NCI-H526 treated with DMSO at 0.1 percent for 48 hours (cell line): Measurements from ENCODE around the gene PGM2.
A peak's percentile ranks its signal among the peaks of the same experiment; 100 is the strongest.
"Not testable (repeated sequence)": the region's sequence is repeated elsewhere in the genome, so short reads cannot be mapped to it uniquely, and the experiment has no call there.

Source experiments
- DNase-seq: peaks from one replicate; lab custom pipeline; 2025; lab: John Stamatoyannopoulos, UW

The PGM2 gene

DNA sequence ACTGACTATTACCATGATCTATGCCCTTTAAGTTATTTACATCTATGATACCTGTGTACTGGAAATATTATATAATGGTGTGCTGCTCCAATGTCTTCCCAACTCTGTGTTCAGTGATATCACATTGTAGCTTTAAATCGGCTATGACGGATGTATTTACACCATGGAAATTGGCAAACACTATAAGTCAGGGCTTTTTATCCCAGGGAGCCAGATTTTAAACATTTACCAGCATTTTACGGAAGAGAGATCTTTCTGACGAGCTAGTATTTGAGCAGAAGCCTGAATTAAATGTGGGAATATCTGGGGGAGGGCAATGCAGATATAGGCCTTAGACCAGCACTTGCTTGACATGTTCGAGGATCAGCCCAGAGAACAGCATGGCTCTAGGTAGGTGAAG, 7.7 kb upstream of the PGM2 start:
- no peak for DNase-seq

DNA sequence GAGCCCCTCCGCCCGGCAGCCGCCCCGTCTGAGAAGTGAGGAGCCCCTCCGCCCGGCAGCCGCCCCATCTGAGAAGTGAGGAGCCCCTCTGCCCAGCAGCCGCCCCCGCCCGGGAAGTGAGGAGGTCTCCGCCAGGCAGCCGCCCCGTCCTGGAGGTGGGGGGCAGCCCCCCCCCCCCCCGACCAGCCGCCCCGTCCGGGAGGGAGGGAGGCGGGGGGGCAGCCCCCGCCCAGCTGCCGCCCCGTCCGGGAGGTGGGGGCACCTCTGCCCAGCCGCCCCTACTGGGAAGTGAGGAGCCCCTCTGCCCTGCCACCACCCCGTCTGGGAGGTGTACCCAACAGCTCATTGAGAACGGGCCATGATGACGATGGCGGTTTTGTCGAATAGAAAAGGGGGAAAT, 6.0 kb upstream of the PGM2 start:
- not testable (repeated sequence) for DNase-seq

DNA sequence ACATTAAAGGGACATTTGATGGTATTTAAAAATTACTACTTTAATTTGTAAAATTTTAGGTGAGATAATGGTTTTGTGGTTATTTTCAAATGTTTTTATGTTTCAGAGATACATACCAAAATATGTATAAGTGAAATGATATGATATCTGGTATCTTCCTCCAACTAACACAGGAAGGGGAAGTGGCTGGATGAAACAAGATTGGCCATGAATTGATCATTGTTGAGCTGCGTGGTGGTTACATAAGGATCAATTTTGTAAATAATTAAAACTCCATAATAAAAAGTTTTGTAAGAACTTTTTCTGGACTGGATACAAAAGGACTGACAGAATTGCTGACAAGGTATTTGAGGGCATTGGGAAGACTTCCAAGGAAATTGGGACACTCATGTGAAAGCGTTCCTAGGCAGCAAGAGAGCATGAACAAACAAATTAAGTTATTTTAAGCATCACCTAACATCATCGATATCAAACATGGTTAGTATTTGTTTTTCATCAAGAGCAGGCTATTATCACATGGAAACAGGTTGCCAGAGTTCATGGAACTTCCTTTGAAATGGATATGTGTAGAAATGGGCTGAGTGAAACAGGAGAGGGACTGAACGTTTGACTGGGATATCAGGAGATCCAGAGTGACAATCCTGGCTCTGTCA, 4.4 kb upstream of the PGM2 start:
- no peak for DNase-seq

DNA sequence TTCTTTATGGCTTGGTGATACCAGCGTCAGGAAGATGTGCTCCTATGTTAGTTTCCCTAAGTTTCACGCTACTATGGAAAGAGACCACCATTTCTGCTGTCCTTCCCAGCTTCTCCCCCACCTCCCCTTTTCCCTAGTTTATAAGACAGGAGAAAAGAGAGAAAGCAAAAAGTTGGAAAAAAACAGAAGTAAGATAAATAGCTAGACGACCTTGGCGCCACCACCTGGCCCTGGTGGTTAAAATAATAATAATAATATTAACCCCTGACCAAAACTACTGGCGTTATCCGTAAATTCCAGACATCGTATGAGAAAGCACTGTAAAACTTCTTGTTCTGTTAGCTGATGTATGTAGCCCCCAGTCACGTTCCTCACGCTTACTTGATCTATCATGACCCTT, 985 bp upstream of the PGM2 start:
- not testable (repeated sequence) for DNase-seq

DNA sequence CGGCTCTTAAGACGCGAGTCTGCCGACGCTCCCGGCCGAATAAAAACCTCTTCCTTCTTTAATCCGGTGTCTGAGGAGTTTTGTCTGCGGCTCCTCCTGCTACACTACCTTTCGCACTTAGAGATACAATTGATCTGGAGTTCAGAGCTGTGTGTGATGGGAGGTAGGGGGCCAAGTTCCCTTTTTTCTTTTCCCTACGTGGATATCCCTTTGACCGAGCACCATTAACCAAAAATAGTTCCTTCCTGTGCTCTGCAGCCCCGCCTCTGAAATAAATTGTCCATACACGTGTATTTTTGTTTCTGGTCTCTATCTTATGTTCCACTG, 555 bp upstream of the PGM2 start:
- DNase-seq: no peak

DNA sequence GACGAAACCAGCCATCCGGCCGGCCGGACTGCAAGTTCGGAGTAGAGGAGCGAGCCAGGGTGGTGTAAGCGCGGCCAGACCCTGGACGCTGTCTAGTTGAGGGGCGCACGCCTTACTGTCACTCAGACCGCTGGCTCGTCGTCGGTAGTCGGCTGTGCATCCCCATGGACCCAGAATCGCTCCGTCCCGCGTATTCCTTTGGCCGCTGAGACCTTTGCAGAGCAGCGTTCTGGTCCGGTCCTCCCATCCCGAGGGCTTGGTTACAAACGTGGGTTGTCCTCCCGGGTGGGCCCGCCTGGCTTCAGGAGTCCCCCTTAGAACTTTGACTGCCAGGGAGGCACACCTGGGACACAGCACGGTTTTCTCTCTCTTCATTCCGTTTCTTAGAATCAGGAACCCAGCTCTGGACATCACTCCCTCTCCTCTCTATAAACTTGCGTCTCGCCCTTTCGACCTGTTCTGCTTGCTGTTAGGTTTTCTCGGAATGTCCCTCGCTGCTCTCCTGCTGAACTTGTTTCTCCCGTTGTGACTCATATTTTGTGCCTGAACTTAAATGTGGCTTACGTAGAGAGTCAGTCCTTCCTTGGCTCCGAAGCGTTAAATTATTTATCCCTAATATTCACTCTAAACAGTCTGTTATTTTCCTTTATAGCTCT, 672 bp downstream of the PGM2 start:
- peak; percentile 28 for DNase-seq

DNA sequence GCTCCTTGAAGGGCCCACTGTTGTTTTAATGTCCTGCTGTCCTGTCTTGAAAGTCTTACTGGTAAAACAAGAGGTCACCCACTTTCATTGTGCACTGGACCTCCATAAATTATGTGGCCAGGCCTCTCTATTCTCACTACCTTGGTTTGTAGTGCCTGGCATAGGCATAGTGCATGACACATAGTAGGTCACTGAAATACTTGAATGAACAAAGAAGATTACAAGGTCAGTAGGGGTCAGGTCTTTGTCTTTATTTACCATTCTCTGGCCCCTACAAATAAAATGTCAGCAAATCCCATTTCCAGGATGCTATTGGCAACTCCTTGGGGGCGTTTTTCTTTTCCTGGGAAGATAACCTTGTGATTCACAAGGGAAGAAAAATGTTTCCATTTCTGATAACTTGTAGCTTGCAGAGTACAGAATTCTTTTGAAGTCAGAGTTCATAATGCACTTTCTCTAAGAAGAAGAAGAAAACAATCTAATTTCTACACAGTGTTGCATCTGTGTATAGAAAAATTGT, 1.4 kb downstream of the PGM2 start:
- DNase-seq: no peak

DNA sequence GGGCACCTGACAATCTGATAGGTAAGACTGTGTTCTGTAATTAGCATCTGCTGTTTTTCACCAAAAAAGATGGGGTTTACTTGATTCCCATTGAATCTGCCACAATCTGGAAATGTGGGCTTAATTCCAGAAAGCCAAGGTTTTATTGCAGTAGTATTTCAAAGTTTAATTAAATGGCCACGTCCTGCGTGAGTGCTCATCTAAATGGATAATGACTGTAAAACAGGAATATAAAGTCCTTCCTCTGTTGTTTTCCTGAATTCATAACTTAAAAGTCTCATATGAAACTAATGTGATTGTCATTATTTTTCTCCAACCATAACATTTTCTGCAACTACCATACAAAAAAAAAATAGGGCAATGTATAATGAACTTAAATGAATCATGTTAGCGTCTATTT, 2.4 kb downstream of the PGM2 start:
- no peak for DNase-seq

DNA sequence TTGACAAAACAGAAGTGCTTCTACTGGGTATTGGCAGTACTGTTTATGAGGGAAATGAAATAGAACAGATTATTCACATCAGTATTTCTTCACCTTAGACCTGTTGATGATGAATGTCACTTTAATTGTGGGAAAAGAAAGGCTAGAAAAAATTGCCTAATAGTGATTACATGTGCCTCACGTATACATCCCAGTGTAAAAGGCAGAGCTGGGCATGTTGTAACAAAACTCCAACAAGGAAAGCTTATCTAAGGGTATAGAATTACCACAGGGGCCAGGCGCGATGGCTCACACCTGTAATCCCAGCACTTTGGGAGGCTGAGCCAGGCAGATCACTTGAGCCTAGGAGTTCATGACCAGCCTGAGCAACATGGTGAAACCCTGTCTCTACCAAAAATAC, 4.2 kb downstream of the PGM2 start:
- no peak for DNase-seq

DNA sequence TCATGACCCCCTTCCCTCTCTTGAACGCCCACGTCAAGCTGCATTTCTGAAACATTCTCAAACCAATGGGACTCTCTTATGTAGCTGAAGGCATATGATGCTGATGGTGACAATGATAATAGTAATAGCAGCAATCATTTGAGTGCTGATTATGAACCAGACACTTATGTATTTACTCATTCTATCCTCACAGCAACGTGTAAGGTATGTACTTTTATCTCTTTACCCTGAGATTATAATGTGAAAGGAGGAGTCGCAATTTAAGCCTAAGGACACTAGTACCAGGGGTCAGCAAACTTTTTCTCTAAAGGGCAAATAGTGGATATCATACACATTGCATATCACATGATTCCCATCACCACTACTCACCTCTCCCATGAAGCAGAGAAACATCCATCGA, 8.5 kb downstream of the PGM2 start:
- no peak for DNase-seq

DNA sequence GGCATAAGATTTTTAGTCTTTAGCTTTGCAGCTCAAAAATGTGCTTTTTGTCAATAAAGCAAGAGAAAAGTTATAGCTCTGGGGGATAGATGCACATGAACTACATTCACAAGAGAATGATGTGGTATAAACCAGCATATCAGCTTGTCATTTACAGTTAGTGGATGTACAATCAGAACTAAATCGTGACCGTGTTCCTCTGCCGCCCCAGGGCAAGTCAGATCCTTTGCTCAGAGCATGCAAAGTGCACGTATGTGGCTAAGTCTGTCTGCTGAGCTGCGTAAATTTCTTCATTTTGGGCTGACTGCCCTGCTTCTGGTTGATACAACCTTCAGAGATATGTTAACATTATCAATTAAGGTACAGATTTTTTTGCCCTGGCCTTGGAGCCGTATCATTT, 9.3 kb downstream of the PGM2 start:
- DNase-seq: no peak

DNA sequence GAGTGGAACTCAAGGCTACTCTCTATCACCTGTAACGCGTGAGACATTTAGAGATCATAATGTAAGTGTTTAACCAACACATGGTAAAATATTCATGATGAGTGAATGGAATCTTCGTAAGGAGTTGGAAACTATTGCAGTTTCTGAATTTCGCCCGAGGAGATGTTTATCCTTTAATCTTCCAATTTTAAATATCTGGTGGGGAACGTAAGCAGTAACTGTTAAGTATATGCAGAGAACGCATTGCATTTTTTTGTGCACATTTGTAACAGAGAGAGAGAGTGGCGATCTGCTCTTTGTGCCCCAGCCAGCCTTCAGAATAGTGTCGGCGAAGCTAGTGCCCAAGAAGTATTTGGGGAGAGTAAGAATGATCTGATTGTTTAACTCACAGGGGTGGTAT, 9.8 kb downstream of the PGM2 start:
- DNase-seq: no peak

DNA sequence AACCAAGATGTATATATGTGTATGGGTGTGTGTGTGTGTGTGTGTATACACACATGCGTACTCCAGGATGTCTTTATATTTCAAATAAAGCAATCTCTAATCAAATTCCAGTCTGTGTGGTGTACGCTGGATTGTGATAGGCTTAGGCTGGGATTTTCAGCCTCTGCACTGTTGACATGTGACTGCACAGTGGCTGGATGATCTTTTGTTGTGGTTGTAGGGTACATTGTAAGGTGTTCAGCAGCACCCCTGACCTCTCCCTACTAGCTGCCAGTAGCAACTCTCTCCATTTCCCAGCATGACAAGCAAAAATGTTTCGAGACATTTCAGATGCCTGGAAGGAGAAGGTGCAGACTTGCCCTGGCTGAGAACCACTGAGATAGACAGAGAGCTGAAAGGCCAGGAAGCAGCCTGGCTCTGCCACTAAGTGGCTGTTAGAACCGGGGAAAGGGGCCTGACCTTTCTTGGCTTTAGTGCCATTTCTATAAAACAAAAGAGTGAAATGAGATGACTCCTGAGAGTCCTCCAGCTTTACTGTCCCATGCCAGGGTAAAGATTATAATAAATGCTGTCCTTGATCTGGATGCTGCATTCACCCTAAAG, 10.5 kb downstream of the PGM2 start:
- DNase-seq: no peak

DNA sequence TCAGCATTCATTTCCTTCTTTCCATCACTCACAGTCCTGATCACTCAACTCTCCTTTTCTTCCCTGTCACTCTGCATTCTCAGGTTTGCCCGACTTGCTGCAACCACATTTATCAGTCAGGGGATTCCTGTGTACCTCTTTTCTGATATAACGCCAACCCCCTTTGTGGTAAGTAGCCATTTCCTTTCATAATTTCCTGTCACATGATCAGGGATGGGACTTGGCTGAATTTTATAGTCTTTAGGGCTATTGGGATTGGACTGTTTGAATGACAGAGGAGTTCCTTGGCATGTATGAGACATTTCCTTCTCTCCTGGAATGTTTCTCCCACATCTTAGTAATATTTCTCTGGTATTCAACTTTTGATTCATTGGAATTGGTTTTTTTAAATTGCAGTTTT, 11.0 kb downstream of the PGM2 start:
- DNase-seq: no peak

DNA sequence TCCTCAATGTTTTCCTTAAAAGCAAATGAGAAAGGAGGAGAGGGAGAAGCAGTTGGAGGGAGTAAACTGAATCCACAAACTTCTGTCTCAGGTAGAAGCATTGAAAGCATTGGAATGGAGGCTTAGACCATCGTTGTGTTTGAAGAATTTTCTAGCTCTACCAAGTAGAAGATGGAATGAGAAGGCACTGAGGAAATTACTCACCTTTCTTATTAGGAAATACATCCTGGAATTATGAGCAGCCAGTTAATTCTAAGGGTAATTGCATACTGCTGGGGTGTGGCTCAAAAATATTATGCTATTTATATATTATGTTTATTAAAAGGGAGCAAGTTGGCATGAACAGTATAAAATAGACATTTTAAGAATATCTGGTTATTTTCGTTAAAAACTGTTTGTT, 12.9 kb downstream of the PGM2 start:
- DNase-seq: no peak

DNA sequence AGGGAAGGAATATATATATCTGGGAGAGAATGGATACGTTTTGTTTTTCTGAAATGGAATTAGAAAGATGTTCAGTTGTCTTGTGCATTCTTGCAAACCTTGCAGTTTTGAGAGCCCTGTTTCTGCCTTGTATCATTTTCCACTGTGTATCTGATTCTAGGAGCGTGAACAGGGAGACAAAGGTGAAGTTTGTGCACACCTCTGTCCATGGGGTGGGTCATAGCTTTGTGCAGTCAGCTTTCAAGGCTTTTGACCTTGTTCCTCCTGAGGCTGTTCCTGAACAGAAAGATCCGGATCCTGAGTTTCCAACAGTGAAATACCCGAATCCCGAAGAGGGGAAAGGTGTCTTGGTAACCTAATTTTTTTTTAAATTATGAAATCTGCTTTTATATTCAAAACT, 17.7 kb downstream of the PGM2 start:
- DNase-seq: no peak

DNA sequence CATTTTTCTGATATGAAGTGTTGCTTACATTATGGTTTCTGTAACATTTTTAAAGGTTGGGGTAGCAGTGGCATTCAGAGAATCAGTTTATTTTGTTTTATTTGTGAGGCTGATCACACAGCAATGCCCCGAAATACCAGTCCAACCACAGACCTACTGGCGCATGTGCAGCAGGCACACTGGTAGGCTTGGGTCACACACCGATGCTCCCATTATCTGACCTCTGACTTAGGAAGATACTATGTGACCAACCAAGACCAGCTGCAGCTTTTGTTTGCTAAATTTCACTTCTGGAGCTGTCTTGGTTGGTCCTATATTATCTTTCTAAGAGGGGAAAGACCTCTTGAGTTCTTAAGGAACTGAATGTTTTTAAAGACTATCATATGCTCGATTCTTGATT, 18.7 kb downstream of the PGM2 start:
- no peak for DNase-seq

DNA sequence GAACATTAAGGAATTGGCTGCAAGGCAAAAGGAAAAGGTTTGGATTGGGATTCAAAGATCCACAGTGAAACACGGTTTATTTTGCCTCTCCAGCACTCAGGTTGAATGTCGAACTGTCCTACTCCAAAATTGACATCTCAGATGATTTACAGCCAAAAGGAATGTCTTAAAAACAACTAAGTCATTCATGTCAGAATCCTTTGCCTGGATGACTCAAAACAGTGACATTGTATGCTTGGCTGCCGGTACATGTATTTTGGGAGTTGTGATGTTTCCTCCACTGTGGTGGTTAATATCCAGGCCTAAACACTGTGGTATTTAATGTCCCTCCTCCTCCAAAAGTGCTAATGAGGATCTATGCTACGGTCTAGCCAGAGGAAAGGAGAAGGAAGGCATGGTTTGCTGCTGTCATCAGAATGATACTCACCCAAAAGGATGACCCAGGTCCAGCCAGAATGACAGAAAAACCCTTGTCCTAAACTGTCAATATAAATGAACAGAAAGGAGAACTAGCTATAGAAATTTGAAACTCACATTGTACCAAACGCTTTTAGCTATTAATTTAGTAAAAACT, 20.9 kb downstream of the PGM2 start:
- DNase-seq: no peak

DNA sequence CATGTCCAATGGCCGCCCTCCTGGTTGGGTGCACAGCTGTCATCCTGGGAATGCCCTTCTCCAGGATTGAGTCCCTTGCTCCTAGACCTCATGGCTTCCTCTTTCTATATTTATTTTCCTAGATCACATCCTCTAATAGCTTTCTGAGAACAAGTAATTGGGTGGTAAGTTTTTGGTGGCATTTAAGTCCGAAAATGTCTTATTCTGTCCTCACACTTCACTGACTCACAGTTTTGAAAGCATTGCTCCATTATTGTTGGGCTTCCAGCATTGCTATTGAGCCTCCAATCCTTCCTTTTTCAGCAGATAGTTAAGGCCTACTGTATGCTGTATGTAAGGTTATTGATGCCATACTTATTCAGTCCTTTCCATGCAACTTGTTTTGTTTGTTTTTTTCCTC, 25.9 kb downstream of the PGM2 start:
- no peak for DNase-seq

DNA sequence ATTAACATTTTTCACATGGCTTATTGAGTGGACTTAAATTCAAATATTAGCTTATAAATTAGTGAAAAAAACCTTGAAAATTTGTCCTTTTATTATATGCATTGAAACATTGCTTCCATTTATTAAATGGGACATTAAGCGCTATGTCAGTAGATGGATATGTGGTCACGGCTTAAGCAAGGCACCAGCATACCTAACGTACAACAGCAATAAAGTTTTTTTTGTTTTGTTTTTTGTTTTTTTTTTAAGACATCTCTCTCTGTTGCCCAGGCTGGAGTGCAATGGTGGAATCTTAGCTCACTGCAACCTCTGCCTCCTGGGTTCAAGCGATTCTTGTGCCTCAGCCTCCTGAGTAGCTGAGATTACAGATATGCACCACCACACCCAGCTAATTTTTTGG, 31.6 kb downstream of the PGM2 start:
- no peak for DNase-seq

DNA sequence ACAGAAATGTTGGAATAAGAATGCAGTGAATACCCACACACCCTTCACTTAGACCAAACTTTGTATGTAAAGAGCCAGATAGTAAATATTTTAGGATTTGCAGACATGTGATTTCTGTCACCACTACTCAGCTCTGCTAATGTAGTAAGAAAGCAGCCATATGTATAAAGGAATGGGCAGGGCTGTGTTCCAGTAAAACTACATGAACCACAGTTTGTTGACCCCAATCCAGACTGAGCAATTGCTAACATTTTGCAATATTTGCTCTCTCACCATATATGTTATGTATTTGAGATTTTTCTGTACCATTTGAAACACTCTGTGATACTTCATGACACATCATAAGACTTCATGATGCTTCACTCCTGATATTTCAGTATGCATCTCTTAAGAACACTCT, 32.4 kb downstream of the PGM2 start:
- no peak for DNase-seq

DNA sequence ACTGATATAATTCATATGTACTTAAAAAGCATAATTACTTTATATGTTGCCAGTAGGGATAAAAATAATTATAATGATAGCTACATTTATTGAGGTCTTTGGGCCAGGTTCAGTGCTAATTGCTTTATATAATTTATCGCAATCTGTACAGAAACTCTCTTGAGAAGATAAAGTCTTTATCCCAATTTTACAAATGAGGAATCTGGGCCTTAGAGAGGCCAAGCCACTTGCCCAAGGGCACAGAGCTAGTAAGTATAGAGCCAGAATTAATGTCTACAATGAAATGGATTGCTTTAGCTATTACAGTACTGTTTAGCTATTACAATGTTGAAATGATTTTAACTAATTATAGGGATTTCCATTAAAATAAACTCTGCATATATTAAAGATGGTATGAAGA, 33.8 kb downstream of the PGM2 start:
- no peak for DNase-seq

DNA sequence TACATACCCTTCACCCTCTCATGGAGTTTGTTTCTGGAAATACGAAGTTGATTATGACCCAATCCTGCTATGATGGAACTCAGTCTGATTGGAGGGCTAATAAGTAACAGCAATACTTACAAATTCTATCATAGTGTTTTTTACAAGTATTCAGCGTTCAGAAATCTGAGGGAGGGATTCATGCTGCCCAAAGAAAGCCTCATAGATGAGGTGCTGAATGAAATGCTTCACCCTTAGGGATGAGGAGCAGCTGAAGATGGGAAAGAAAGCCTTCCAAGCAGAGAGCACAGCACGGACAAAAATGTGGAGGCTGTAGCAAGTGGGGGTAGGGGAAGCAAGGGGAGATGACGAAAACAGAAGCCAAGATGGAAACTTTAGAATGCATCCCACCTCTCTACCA, 36.5 kb downstream of the PGM2 start:
- DNase-seq: no peak
